GM08714 (cell line): ENCODE measurements around the gene XKR3.
A peak's percentile ranks its signal among the peaks of the same experiment; 100 is the strongest.
"Not testable (repeated sequence)": the region's sequence is repeated elsewhere in the genome, so short reads cannot be mapped to it uniquely, and the experiment has no call there.

Experiments
- H3K4me3 ChIP-seq: fragments of 200-500 bp; sonication (Bioruptor generic); 2 replicates; pipeline ENCODE4 v1.5.1; 2014; ENCODE audit warnings: mild to moderate bottlenecking, low read length, inconsistent platforms
- ZNF274 ChIP-seq: IDR thresholded peaks from 2 replicates; pipeline ENCODE4 v1.6.1; 2012; ENCODE audit warnings: mild to moderate bottlenecking, low read depth, low read length

Gene XKR3

DNA sequence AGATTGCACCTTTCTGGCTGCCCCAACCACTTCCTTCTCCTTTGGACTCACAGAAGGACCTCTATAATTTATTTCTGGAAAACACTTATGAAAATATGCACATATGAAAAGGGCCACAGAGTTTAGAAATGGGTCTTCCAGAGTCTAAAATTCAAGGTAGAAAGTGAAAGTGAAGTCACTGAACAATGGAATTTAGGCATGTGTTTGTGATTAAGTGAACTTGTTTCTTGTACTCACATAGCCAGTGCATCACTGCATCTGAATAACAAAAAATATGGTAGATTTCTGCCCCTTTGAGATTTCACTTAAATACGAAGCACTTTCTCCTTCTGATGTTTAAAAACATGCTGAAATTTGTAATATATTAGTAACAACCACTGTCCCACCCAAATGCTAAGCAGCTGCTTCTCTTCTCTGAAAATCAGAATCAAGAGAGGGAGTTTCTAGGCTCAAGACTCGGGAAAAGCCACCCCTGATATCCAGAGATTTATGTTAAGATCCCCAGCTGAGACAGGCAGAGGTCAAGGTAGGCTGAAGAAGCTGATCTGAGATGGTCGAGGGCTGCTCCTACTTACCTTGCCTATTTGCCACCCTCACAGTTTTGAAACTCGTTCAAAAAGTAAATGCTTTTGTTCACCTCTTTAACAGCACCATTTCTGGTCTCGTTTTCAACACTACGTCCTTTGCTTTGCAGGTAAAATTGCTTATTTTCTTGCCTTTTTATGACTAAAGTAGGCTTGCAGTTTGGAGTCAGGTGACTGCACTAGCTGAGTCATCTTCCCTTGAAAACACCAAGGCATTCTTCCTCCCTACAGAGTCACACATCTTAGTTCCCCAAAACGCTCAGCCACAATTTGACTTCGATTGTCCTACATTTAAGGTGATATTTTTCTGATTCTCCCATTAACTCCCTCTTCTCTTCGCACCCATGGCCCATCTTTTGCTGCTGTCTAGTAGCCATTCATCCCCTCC is at the start of gene XKR3:
Gene XKR3 (minus strand): TSS at position 696 of the 972 bp plus-strand sequence. CDS start 17,338 bp downstream, outside the sequence.
- TF ChIP-seq ZNF274, result no peak
- H3K4me3 ChIP-seq, result peak within 1 kb of the TSS; percentile 29; the same call in 1 of the 2 replicates

DNA sequence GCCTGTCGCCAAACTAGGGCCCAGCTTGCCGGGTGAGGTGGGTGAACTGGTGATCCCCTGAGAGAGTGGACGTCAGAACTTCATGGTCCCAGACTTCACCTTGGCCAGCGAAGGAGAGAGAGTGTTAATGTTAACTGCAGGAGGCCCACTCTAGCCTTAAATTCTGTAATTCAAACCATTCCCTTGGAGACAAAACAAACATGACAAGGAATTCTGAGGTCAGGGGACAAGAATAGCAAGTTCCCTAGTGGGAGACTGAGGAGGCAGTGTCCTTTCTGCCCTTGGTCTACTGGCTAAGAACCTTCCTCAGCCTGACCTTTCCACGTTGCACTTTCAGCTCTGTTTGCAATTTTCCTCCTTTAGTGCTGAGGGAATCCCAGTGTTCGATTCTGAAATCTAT is 44.4 kb upstream of the XKR3 start:
- not testable (repeated sequence) for H3K4me3 ChIP-seq

DNA sequence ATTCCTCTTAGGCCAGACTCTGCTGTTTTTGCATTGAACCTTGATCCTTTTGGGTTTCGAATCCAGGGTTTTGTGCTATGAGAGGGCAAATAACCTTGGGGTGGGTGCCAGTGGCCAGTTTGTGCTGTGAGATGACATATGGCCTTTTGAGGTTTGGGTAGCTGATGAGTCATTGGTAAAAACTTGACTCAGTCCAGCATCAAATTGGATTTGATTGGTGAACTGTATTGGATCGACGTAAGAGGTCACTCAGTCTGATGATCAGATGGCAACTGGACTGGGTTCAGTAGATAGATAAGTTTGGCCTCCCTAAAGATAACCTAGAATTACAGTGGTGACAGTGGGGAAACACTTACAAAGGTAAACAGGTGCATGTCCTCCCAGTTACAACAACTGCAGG is 41.0 kb upstream of the XKR3 start:
- no peak for TF ChIP-seq ZNF274
- no peak overlapping the region for H3K4me3 ChIP-seq

DNA sequence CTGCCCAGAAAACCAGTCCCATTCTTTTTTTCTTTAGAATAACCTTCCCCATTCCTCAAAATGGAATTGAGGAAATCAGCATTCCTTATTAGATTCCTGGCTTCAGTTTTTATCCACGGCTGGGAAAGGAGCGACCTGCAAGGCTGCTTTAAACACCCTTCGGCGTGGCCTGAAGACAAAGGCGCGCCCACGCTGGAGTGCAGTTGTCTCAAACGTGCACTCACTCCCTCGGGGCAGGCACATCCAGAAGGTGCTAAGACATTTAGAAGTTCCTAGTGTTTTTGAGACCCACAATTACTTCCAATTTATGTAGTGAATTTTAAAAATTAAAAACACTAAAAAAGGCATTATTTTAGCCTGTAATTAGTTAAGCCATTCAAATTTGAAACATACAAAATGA is 31.6 kb upstream of the XKR3 start:
- H3K4me3 ChIP-seq, result not testable (repeated sequence)

DNA sequence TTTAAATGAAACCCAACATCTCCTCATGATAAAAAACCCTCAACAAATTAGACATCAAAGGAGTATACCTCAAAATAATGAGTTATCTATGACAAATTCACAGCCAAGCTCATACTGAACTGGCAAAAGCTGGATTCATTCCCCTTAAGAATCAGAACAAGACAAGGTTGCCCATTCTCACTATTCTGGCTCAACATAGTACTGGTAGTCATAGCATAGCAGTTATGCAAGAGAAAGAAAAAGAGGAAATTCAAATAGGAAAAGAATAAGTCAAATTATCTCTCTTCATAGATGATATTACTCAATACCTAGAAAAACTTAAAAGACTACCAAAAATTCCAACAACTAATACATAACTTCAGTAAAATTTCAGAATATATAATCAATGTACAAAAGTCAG is 29.4 kb upstream of the XKR3 start:
- H3K4me3 ChIP-seq, result no peak overlapping the region

DNA sequence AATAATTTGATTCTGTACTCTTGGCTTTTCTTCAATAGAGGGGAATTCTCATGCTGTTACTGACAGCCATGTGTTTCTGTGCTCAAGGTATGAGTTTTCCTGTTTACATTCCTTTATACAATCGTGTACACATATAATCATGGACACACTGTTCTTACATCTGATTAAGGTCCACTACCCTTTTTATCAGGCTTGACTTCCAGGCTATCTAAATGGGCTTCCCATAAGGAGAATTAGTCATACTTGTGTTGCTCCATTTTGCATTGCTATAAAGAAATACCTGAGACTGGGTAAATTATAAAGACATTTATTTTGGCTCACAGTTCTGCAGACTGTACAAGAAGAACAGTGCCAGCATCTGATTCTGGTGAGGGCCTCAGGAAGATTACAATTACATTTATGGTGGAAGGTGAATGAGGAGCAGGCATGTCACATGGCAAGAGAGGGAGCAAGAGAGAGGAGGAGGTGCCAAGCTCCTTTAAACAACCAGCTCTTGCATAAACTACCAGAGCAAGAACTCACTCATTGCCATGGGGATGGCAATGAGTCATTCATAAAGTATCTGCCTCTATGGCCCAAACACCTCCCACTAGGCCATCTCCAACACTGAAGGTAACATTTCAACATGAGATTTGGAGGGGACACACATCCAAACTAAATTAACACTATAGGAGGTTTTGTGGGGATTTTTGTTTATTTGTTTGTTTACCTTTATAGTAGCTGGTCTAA is 26.2 kb upstream of the XKR3 start:
- not testable (repeated sequence) for H3K4me3 ChIP-seq

More for the DNA sequence above, 29.4 kb upstream of the XKR3 start:
- TF ChIP-seq ZNF274, result no peak

DNA sequence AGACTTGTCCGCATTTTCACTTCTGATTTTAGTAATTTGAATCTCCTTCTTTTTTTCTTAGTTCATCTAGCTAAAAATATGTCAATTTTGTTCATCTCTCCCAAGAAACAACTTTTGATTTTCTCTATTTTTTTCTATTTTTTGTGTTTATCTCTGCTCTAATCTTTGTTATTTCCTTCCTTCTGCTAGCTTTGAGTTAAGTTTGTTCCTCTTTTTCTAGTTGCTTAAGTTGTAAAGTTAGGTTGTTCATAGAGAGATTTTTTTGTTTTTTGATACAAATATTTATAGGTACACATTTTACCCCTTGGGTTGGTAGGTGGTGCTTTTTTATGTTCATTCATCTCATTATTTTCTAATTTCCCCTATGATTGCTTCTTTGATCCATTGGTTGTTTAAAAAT is 22.1 kb upstream of the XKR3 start:
- no peak overlapping the region for H3K4me3 ChIP-seq
- no peak for TF ChIP-seq ZNF274

DNA sequence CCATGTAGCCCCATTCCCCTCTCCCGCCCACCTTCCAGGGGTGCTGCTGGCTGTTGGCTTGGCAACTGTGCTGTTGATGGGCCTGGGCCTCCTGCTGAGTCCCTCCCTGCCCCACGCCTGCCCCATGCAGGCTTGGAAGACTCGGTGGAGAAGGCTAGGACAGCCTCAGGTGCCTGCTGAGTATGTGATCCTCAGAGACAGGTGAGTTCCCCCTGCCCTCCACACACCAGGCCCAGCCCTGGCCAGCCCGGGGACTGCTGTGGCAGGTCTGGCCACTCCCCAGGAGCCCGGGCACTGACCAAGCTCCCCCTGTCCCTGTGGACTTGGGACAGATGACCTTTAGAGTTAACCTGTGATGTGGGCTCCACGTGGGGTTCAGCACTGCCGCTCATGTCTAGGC is 20.7 kb upstream of the XKR3 start:
- no peak overlapping the region for H3K4me3 ChIP-seq
- no peak for TF ChIP-seq ZNF274

DNA sequence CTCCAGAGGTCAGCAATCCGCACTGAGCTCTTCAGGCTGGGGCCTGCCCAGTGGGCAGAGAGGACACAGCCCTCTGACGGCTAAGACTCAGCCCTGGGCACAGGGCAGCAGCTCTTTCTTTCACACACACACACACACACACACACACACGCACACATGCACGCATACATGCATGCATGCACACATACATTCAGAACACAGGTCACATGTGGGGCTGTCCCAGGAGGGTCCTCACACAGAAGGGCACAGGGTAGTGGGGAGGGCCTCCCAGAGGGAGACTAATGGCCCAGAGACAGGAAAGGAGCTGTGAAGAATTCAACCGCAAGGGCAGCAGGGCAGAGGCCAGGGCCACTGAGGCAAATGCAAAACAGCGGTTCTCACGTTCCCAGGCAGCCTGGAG is 20.3 kb upstream of the XKR3 start:
- no peak overlapping the region for H3K4me3 ChIP-seq
- TF ChIP-seq ZNF274, result no peak

DNA sequence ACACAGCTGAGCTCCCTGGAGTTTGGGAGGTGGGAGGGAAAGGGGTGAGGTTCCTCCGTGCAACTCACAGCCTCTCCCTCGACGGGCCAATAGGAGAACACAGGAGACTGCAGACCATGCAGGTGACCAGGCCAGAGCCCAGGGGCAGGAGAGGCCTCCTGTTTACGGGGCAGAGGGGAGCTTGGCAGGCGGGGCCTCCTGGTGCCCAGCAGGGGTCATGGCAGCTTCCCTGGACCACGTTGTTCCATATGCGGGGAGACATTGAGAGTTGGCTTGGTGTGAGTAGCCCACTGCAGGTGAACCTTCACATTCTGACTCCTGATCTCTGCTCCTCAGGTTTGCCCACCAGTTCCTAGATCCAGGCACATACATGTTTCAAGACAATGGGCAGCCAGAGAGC is 19.3 kb upstream of the XKR3 start:
- H3K4me3 ChIP-seq, result no peak overlapping the region
- no peak for TF ChIP-seq ZNF274

DNA sequence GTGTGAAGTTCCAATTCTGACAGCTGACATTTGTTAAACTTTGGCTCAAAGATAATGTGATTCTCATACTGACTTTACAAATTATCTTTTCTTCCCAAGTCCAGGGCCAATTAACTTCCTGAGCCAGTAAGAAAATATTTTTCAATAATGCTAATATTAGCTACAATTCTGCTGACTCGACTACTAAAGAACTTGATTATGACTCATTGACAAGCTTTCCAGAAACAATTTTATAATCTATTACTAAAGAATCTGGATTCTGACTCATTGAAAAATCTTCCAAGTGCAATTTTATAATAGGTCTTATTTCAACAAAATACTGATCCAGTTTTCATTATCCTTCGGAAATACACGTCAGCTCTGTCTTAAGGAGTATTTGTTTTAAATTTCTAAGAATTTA is 12.9 kb upstream of the XKR3 start:
- TF ChIP-seq ZNF274, result no peak
- H3K4me3 ChIP-seq, result no peak overlapping the region

DNA sequence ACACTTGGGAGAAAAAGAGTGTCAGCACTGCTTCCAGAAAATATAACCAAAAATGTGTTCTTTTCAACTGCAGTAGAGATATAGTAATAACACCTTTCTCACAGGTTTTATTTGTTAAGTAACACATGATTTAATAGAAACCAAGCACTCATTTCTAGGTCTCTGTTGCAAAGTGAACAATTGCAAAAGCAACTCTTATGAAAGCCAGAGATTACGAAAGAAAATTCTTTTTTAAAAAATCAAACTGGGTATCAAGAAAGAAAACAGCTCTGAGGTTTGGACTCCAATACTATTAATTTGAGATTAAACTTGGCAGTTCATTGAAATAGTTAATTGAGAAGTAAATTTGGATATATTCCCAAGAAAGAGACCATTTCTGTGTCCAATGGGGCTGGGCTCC is 9.8 kb upstream of the XKR3 start:
- no peak overlapping the region for H3K4me3 ChIP-seq

DNA sequence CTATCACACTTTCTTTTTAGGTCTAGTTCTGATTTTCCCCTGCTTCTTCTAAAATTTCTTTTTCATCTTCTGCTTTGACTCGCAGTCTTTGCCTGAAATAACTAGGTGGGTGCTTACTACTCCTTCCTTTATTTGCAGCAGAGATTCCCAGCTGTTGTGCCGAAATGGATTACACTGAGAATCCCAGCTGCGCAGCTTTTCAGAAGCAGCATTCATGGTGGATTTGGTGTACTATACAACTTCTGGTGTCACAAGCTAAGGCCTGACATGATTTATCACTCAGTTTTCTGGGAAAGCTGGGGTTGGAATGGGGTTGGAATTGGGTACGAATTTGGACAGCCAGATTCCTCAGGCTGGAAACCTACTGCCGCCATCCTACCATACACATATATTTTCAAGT is 6.0 kb upstream of the XKR3 start:
- no peak overlapping the region for H3K4me3 ChIP-seq
- TF ChIP-seq ZNF274, result no peak

More for the DNA sequence above, 9.8 kb upstream of the XKR3 start:
- no peak for TF ChIP-seq ZNF274

DNA sequence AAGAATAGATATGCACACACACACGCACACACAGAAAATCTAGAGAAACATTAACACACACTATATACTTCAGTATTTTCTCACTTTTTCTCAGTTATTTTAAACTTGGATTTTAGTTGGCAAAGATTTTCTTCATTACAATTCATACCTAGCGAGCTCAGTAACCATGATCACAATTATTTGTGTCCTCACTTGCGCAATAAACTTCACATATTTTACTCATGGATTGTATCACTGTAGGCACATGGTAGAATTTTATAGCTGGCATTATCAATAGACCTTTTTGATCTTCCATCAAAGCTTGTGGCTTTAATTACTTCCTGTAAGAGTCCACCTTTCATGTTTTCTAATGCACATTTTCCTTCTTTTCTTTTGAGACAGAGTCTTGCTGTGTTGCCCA is 4.8 kb upstream of the XKR3 start:
- no peak for TF ChIP-seq ZNF274
- H3K4me3 ChIP-seq, result no peak overlapping the region

DNA sequence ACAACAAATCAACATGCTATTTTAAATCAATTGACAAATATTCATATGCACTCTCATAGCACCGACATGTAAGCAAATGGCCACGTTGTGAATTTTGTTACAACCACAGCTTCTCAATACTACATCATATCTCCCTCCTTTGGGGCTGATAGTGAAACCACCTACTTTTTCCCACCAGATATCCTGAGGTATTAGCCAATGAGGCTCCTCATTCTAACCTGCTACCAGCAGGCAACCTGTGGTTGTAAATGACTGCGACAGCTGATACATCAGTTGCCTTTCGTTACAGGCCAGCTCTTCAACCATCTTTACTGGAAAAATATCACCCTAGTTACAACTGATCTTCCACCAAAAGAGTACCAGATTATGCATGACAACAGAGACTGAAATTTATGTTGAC is 3.7 kb upstream of the XKR3 start:
- H3K4me3 ChIP-seq, result no peak overlapping the region
- TF ChIP-seq ZNF274, result no peak
